Astrocyte (in vitro differentiated cells and primary cell): ENCODE measurements around the gene HLF. TPM values are rescaled to one million over a fixed set of nuclear protein-coding genes. Genes with fewer than 3 reads are reported as not detected.

ENCODE experiments used
- DNase-seq: peaks from one replicate; pipeline ENCODE4 v3.0.0-alpha.2; 2010; ENCODE audit warnings: low read depth
- FAIRE-seq: peaks from 2 replicates; lab custom pipeline; 2011; peaks lifted over from hg19 to GRCh38; lab: Jason Lieb, UNC
- H2AFZ ChIP-seq: 2 replicates; pipeline ENCODE4 v1.6.0; 2012; ENCODE audit warnings: low read depth, low read length, inconsistent platforms
- H3K27ac ChIP-seq: 2 replicates; pipeline ENCODE4 v1.5.1; 2011; ENCODE audit warnings: low read depth, low read length, inconsistent platforms
- H3K27me3 ChIP-seq: 2 replicates; pipeline ENCODE4 v1.6.0; 2011; ENCODE audit warnings: low read length, inconsistent platforms; ENCODE audit not compliant: insufficient read depth
- H3K36me3 ChIP-seq: 2 replicates; pipeline ENCODE4 v1.5.1; 2011; ENCODE audit warnings: low read length, inconsistent platforms; ENCODE audit not compliant: insufficient read depth
- H3K4me1 ChIP-seq: 2 replicates; pipeline ENCODE4 v1.5.1; 2011; ENCODE audit warnings: low read length, inconsistent platforms; ENCODE audit not compliant: insufficient read depth
- H3K4me2 ChIP-seq: 2 replicates; pipeline ENCODE4 v1.6.0; 2012; ENCODE audit warnings: low read length, inconsistent platforms
- H3K4me3 ChIP-seq: 2 replicates; pipeline ENCODE4 v1.5.1; 2011; ENCODE audit warnings: low read depth, mild to moderate bottlenecking, low read length, inconsistent platforms; ENCODE audit not compliant: insufficient read depth
- H3K79me2 ChIP-seq: 2 replicates; pipeline ENCODE4 v1.6.0; 2012; ENCODE audit warnings: mild to moderate bottlenecking, low read length, inconsistent platforms; ENCODE audit not compliant: insufficient read depth
- H3K9ac ChIP-seq: 2 replicates; pipeline ENCODE4 v1.6.0; 2012; ENCODE audit warnings: mild to moderate bottlenecking, low read length, inconsistent platforms
- H3K9me3 ChIP-seq: 2 replicates; pipeline ENCODE4 v1.5.1; 2012; ENCODE audit warnings: low read depth, mild to moderate bottlenecking, low read length, inconsistent platforms; ENCODE audit not compliant: insufficient read depth
- H4K20me1 ChIP-seq: 2 replicates; pipeline ENCODE4 v1.6.0; 2012; ENCODE audit warnings: low read length, inconsistent platforms; ENCODE audit not compliant: insufficient read depth
- H3K27ac Mint-ChIP-seq: one replicate; pipeline ENCODE4 v1.8.0; 2021; ENCODE audit warnings: mild to moderate bottlenecking, mixed read lengths; ENCODE audit not compliant: unreplicated experiment
- H3K27me3 Mint-ChIP-seq: one replicate; pipeline ENCODE4 v1.8.0; 2021; ENCODE audit warnings: low read depth, mixed read lengths; ENCODE audit not compliant: unreplicated experiment
- H3K36me3 Mint-ChIP-seq: one replicate; pipeline ENCODE4 v1.8.0; 2021; ENCODE audit warnings: low read depth, mixed read lengths; ENCODE audit not compliant: unreplicated experiment
- H3K4me1 Mint-ChIP-seq: one replicate; pipeline ENCODE4 v1.8.0; 2021; ENCODE audit warnings: low read depth, mixed read lengths; ENCODE audit not compliant: unreplicated experiment
- H3K4me3 Mint-ChIP-seq: one replicate; pipeline ENCODE4 v1.8.0; 2021; ENCODE audit warnings: mild to moderate bottlenecking, moderate library complexity, mixed read lengths; ENCODE audit not compliant: unreplicated experiment
- H3K9me3 Mint-ChIP-seq: one replicate; pipeline ENCODE4 v1.8.0; 2021; ENCODE audit warnings: mild to moderate bottlenecking, mixed read lengths; ENCODE audit not compliant: unreplicated experiment
- EZH2 ChIP-seq: IDR thresholded peaks from 2 replicates; pipeline ENCODE4 v1.6.1; 2012; ENCODE audit warnings: mild to moderate bottlenecking, low read length, inconsistent platforms; ENCODE audit not compliant: insufficient read depth
- total RNA-seq: library from RNA; stranded (reverse); gene quantifications from 2 replicates; pipeline ENCODE4 v1.2.1, GENCODE V29; 2021
- TF ChIP-seq, protein P1 (sequence below): IDR thresholded peaks from 2 replicates; pipeline ENCODE4 v1.5.1; 2011; ENCODE audit warnings: low read depth, mild to moderate bottlenecking, inconsistent platforms, low read length, moderate library complexity; ENCODE audit not compliant: insufficient read depth

Gene HLF
- total RNA-seq, 1 donor from 2014 or later = not detected

DNA sequence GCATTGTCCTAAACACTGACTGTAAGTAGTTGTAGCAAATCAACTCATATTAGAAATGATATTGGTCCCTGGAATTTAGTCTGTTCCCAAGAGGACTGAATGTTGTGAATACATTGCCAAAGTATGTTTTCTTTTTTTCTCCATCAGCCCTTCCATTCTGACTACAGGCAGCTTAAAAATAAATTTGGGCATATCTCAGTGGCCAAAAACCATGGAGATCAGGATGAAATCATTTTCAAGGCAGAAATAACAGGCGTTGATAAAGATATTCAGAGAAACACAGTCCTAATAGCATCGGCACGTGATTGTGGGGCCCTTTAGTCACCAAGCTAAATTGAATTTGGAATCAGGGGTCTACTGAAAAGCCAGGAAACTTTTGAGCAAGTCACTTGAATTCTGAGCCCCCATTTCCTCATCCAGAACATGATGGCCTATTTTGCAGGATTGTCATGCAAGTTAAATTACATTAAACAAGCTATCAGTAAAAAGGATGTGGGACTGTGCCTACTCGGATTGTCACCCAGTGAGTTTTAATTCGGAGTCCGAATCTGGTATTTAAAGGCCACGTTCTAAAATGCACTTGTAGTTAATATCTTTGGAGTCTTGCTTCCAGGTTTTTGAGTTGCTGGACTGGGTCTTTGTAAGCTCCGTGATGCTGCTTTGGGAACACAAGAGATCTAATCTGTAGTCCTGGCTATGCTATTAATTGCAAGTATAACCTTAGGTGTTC, 17.1 kb downstream of the HLF start:
- H3K4me2 ChIP-seq = no peak overlapping the region
- H3K27me3 ChIP-seq = no peaks in the 10 kb centered on the region
- no peak overlapping the region for H3K9ac ChIP-seq
- no peak overlapping the region for H3K4me3 ChIP-seq
- Mint-ChIP-seq H3K36me3 (no peaks in the 10 kb centered on the region), H3K4me1 (peaks cover under 1% of the 10 kb centered on the region), H3K4me3 (no peak overlapping the region), H3K27ac (no peak overlapping the region), H3K9me3 (peaks cover 3% of the 10 kb centered on the region), H3K27me3 (peaks cover 8% of the 10 kb centered on the region)
- H3K27ac ChIP-seq = no peak overlapping the region
- TF ChIP-seq, protein P1, sequence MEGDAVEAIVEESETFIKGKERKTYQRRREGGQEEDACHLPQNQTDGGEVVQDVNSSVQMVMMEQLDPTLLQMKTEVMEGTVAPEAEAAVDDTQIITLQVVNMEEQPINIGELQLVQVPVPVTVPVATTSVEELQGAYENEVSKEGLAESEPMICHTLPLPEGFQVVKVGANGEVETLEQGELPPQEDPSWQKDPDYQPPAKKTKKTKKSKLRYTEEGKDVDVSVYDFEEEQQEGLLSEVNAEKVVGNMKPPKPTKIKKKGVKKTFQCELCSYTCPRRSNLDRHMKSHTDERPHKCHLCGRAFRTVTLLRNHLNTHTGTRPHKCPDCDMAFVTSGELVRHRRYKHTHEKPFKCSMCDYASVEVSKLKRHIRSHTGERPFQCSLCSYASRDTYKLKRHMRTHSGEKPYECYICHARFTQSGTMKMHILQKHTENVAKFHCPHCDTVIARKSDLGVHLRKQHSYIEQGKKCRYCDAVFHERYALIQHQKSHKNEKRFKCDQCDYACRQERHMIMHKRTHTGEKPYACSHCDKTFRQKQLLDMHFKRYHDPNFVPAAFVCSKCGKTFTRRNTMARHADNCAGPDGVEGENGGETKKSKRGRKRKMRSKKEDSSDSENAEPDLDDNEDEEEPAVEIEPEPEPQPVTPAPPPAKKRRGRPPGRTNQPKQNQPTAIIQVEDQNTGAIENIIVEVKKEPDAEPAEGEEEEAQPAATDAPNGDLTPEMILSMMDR = no peak
- TF ChIP-seq EZH2 = no peak
- no peaks in the 10 kb centered on the region for H3K4me1 ChIP-seq
- no peaks in the 10 kb centered on the region for H4K20me1 ChIP-seq
- no peak overlapping the region for H2AFZ ChIP-seq
- no peaks in the 10 kb centered on the region for H3K36me3 ChIP-seq
- H3K9me3 ChIP-seq = no peaks in the 10 kb centered on the region
- FAIRE-seq = no peak
- DNase-seq = no peak
- no peaks in the 10 kb centered on the region for H3K79me2 ChIP-seq

DNA sequence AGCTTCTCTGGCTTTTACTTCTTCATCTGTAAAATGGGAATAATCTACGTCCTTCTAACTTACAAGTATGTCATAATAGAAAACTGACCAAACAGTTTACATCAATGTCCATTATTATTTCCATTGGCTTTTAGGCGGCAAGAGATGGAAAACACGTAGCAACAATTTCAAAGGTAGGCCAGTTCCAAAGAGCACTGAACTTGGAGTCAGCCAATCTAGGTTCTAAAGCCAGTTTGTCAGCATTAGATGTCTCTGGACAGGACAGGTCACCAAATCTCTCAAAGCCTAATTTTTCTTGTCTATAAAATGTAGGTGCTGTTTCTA, 17.6 kb downstream of the HLF start:
- H3K4me1 Mint-ChIP-seq = peaks cover 2% of the 10 kb centered on the region
- no peaks in the 10 kb centered on the region for H3K27me3 ChIP-seq
- no peak overlapping the region for H3K4me3 ChIP-seq
- no peak overlapping the region for H3K27ac Mint-ChIP-seq
- TF ChIP-seq EZH2 = no peak
- TF ChIP-seq, protein P1 = no peak
- H3K36me3 Mint-ChIP-seq = no peaks in the 10 kb centered on the region
- no peaks in the 10 kb centered on the region for H3K4me1 ChIP-seq
- no peaks in the 10 kb centered on the region for H4K20me1 ChIP-seq
- no peak overlapping the region for H3K4me3 Mint-ChIP-seq
- no peaks in the 10 kb centered on the region for H3K79me2 ChIP-seq
- peaks cover 3% of the 10 kb centered on the region for H3K9me3 Mint-ChIP-seq
- H3K27me3 Mint-ChIP-seq = peaks cover 8% of the 10 kb centered on the region
- no peak overlapping the region for H3K9ac ChIP-seq
- no peaks in the 10 kb centered on the region for H3K36me3 ChIP-seq
- no peak overlapping the region for H2AFZ ChIP-seq
- no peak for FAIRE-seq
- no peak for DNase-seq
- H3K4me2 ChIP-seq = no peak overlapping the region
- H3K27ac ChIP-seq = no peak overlapping the region
- no peaks in the 10 kb centered on the region for H3K9me3 ChIP-seq

GRCh38 chr17:55282741-55283140, 18.0 kb downstream of the HLF start:
- Histone ChIP-seq H3K9ac (no peak overlapping the region), H3K9me3 (no peaks in the 10 kb centered on the region), H2AFZ (no peak overlapping the region), H3K27me3 (no peaks in the 10 kb centered on the region), H3K4me2 (no peak overlapping the region), H3K27ac (no peak overlapping the region), H3K4me1 (no peaks in the 10 kb centered on the region), H3K36me3 (no peaks in the 10 kb centered on the region), H3K4me3 (no peak overlapping the region), H4K20me1 (no peaks in the 10 kb centered on the region), H3K79me2 (no peaks in the 10 kb centered on the region)
- no peak overlapping the region for H3K27ac Mint-ChIP-seq
- peaks cover 2% of the 10 kb centered on the region for H3K4me1 Mint-ChIP-seq
- H3K36me3 Mint-ChIP-seq = no peaks in the 10 kb centered on the region
- peaks cover 3% of the 10 kb centered on the region for H3K9me3 Mint-ChIP-seq
- DNase-seq (no peak), FAIRE-seq (no peak)
- TF ChIP-seq EZH2 = no peak
- TF ChIP-seq, protein P1 = no peak
- no peak overlapping the region for H3K4me3 Mint-ChIP-seq
- H3K27me3 Mint-ChIP-seq = peaks cover 8% of the 10 kb centered on the region
